Activated CD4-positive, alpha-beta T cell treated with anti-CD3 and anti-CD28 coated beads, Interleukin-2, amount 50 U/mL, for 16 hours (primary cell): ENCODE data around the gene INF2.
A peak's percentile ranks its signal among the peaks of the same experiment; 100 is the strongest.

Source experiments
- DNase-seq: peaks from one replicate; pipeline ENCODE4 v3.0.0-alpha.2; 2020

INF2 gene

GRCh38 chr14:104755621-104756020, 66.2 kb downstream of the INF2 start:
- DNase-seq: no peak

GRCh38 chr14:104756477-104757237, 67.2 kb downstream of the INF2 start:
- no peak for DNase-seq

- DNase-seq: no peak
Measured at GRCh38 chr14:104757238-104757585, 67.8 kb downstream of the INF2 start.

GRCh38 chr14:104757681-104758392, 68.4 kb downstream of the INF2 start:
- no peak for DNase-seq

- DNase-seq: no peak
Measured at GRCh38 chr14:104758981-104759969, 69.9 kb downstream of the INF2 start.

GRCh38 chr14:104765517-104765916, 76.1 kb downstream of the INF2 start:
- no peak for DNase-seq

- DNase-seq: no peak
Measured at GRCh38 chr14:104766256-104766862, 76.9 kb downstream of the INF2 start.

- DNase-seq: no peak
Measured at GRCh38 chr14:104766863-104767633, 77.6 kb downstream of the INF2 start.

- DNase-seq: no peak
Measured at GRCh38 chr14:104767634-104767918, 78.2 kb downstream of the INF2 start.

- DNase-seq: peak; percentile 91
Measured at GRCh38 chr14:104768437-104769323, 79.3 kb downstream of the INF2 start.

- no peak for DNase-seq
Measured at GRCh38 chr14:104769324-104770071, 80.1 kb downstream of the INF2 start.

GRCh38 chr14:104770072-104770579, 80.7 kb downstream of the INF2 start:
- DNase-seq: no peak

- no peak for DNase-seq
Measured at GRCh38 chr14:104770851-104771272, 81.4 kb downstream of the INF2 start.

GRCh38 chr14:104771374-104771773, 82.0 kb downstream of the INF2 start:
- DNase-seq: no peak
